WTC11 (cell line): ENCODE measurements around the gene DUSP22.
"Not testable (repeated sequence)": the region's sequence is repeated elsewhere in the genome, so short reads cannot be mapped to it uniquely, and the experiment has no call there.

Experiments
- CTCF ChIP-seq: fragments of 200-600 bp; IDR thresholded peaks from 2 replicates; pipeline ENCODE4 v1.8.0; 2022; ENCODE audit warnings: antibody characterized with exemption
- FOXP1 ChIP-seq: sonication (generic); formaldehyde crosslinking; IDR thresholded peaks from 2 replicates; pipeline ENCODE4 v1.8.0; 2022; ENCODE audit warnings: missing genetic modification reagents, mild to moderate bottlenecking, moderate library complexity, borderline replicate concordance
- JUN ChIP-seq: sonication (generic); formaldehyde crosslinking; IDR thresholded peaks from 2 replicates; pipeline ENCODE4 v1.8.0; 2023; ENCODE audit warnings: mild to moderate bottlenecking, missing genetic modification reagents
- SP1 ChIP-seq: sonication (generic); formaldehyde crosslinking; conservative IDR thresholded peaks from 2 replicates; pipeline ENCODE4 v1.8.1; 2022; ENCODE audit warnings: missing genetic modification reagents
- TCF7 ChIP-seq: sonication (generic); formaldehyde crosslinking; IDR thresholded peaks from 2 replicates; pipeline ENCODE4 v1.8.0; 2022; ENCODE audit warnings: mild to moderate bottlenecking, low read depth, missing genetic modification reagents, moderate library complexity
- TP53 ChIP-seq: sonication (generic); formaldehyde crosslinking; IDR thresholded peaks from 2 replicates; pipeline ENCODE4 v1.8.1; 2023; ENCODE audit warnings: mild to moderate bottlenecking, missing genetic modification reagents
- TF ChIP-seq, protein P1 (sequence below): sonication (generic); formaldehyde crosslinking; IDR thresholded peaks from 2 replicates; pipeline ENCODE4 v1.8.1; 2023; ENCODE audit warnings: mild to moderate bottlenecking, missing genetic modification reagents
- TF ChIP-seq, protein P2 (sequence below): sonication (generic); formaldehyde crosslinking; IDR thresholded peaks from 2 replicates; pipeline ENCODE4 v1.8.1; 2023; ENCODE audit warnings: mild to moderate bottlenecking, moderate library complexity, missing genetic modification reagents

DNA sequence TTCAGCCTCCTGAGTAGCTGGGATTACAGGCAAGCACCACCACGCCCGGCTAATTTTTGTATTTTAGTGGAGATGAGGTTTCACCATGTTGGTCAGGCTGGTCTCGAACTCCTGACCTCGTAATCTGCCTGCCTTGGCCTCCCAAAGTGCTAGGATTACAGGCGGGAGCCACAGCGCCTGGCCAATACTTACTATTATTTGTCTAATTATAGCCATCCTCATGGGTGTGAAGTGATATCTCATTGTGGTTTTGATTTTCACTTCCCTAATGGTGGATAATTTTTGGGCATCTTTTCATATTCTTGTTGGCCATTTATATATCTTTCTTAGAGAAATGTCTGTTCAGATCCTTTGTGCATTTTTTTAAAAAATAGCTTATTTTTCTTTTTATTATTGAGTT lies 44.2 kb upstream of the DUSP22 start:
- TF ChIP-seq CTCF; TCF7 (CRISPR knock-in tag); JUN (CRISPR knock-in tag); TP53 (CRISPR knock-in tag); SP1 (CRISPR knock-in tag); FOXP1 (CRISPR knock-in tag): not testable (repeated sequence)
- TF ChIP-seq, protein P1, sequence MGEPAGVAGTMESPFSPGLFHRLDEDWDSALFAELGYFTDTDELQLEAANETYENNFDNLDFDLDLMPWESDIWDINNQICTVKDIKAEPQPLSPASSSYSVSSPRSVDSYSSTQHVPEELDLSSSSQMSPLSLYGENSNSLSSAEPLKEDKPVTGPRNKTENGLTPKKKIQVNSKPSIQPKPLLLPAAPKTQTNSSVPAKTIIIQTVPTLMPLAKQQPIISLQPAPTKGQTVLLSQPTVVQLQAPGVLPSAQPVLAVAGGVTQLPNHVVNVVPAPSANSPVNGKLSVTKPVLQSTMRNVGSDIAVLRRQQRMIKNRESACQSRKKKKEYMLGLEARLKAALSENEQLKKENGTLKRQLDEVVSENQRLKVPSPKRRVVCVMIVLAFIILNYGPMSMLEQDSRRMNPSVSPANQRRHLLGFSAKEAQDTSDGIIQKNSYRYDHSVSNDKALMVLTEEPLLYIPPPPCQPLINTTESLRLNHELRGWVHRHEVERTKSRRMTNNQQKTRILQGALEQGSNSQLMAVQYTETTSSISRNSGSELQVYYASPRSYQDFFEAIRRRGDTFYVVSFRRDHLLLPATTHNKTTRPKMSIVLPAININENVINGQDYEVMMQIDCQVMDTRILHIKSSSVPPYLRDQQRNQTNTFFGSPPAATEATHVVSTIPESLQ (CRISPR knock-in tag) = not testable (repeated sequence)
- TF ChIP-seq, protein P2, sequence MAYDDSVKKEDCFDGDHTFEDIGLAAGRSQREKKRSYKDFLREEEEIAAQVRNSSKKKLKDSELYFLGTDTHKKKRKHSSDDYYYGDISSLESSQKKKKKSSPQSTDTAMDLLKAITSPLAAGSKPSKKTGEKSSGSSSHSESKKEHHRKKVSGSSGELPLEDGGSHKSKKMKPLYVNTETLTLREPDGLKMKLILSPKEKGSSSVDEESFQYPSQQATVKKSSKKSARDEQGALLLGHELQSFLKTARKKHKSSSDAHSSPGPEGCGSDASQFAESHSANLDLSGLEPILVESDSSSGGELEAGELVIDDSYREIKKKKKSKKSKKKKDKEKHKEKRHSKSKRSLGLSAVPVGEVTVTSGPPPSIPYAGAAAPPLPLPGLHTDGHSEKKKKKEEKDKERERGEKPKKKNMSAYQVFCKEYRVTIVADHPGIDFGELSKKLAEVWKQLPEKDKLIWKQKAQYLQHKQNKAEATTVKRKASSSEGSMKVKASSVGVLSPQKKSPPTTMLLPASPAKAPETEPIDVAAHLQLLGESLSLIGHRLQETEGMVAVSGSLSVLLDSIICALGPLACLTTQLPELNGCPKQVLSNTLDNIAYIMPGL = not testable (repeated sequence)
